AG04449 (cell line): Measurements from ENCODE around the gene HOXA1.

Source experiments
- CTCF ChIA-PET: fragments of 350-600 bp; formaldehyde crosslinking; extraction: SDS; loops from one replicate; lab custom pipeline; 2021; ENCODE audit warnings: antibody characterized with exemption; lab: Yijun Ruan, JAX
- POLR2A ChIA-PET: fragments of 400-600, 350-600 bp; formaldehyde crosslinking; extraction: SDS; loops from one replicate; lab custom pipeline; 2020; ENCODE audit warnings: antibody characterized with exemption, inconsistent platforms; lab: Yijun Ruan, JAX
- DNase-seq: peaks from one replicate; pipeline ENCODE4 v3.0.0-alpha.2; 2010; ENCODE audit warnings: low read depth, low spot score
- H3K4me3 ChIP-seq: 2 replicates; pipeline ENCODE4 v1.5.1; 2011; ENCODE audit warnings: low read depth, mild to moderate bottlenecking, control low read depth, low read length
- TF ChIP-seq, protein P1 (sequence below): IDR thresholded peaks from one replicate; pipeline ENCODE4 v1.5.1; 2011; ENCODE audit warnings: mild to moderate bottlenecking, moderate library complexity, low read length, control low read depth, inconsistent platforms; ENCODE audit not compliant: insufficient read depth; ENCODE audit errors: missing control alignments

HOXA1 gene

DNA sequence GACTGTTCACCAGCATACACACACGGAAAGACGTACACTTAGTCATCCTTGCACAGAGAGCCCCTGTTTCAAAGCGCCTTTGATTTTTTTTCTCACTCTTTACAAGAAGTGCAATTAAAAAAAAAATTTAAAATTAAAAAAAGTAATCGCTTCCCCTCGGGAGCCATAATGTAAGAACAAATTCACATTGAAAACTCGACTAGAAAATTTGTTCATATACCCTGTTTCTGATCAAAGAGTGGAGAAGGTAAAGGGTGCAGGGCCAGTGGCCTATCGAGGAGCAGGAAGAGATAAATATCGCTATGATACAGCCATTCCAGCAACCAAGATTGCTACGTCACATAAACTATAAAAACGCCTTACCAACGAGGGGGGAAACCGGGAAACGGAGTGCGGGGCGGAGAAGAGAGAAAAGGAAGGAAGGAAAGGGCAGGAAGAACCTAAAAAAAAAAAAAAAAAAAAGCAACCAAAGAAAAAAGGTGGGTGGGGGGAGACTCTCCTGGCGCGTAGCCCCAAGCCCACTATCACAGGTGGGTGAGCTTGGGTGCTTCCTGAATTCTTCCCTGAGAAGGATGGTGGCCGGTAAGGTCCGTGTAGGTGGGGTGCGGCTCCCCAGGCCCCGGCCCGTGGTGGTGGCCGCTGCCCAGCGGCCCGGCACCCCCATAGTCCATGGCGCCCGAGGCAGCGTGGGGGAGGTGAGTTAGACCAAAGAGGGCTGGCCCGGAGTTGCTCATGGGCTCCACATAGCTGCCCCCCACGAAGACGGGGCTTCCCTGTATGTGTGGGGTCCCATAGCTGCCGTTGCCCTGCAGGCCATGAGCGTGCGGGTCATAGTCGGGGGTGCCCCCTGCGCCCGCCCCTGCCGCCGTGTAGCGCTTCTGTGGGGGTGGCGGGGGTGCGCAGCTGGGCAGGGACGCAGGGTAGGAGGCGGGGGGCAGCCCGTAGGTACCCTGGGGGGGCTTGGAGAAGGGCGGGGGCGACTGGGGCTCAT, 11.9 kb upstream of the HOXA1 start:
- TF ChIP-seq, protein P1, sequence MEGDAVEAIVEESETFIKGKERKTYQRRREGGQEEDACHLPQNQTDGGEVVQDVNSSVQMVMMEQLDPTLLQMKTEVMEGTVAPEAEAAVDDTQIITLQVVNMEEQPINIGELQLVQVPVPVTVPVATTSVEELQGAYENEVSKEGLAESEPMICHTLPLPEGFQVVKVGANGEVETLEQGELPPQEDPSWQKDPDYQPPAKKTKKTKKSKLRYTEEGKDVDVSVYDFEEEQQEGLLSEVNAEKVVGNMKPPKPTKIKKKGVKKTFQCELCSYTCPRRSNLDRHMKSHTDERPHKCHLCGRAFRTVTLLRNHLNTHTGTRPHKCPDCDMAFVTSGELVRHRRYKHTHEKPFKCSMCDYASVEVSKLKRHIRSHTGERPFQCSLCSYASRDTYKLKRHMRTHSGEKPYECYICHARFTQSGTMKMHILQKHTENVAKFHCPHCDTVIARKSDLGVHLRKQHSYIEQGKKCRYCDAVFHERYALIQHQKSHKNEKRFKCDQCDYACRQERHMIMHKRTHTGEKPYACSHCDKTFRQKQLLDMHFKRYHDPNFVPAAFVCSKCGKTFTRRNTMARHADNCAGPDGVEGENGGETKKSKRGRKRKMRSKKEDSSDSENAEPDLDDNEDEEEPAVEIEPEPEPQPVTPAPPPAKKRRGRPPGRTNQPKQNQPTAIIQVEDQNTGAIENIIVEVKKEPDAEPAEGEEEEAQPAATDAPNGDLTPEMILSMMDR: no peak
- H3K4me3 ChIP-seq: no peak overlapping the region
- ChIA-PET POLR2A (no interaction called here), CTCF (no interaction called here)
- no peak for DNase-seq

DNA sequence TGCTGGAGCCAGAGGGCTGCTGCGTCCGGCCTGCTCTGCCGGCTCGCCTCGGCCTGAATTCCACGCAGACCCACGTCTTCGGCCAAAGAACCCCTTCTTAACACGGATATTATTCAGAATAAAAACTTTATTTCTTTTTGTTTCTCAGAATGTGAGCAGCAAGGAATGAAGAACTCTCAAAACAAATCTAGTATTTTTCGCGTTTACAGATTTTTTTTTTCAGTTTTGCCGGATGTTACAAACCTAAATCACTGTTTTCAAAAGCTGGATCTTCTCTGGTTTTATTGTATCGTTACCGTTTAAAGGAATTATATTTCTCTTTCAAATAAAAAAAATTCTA, 11.1 kb upstream of the HOXA1 start:
- POLR2A ChIA-PET: interaction anchor here (0.8 kb wide), 1 partner anchor 10 kb away, joined by 3 read pairs; no protein-coding TSS in a partner anchor
- CTCF ChIA-PET: no interaction called here
- no peak overlapping the region for H3K4me3 ChIP-seq
- DNase-seq: no peak
- TF ChIP-seq, protein P1: no peak

DNA sequence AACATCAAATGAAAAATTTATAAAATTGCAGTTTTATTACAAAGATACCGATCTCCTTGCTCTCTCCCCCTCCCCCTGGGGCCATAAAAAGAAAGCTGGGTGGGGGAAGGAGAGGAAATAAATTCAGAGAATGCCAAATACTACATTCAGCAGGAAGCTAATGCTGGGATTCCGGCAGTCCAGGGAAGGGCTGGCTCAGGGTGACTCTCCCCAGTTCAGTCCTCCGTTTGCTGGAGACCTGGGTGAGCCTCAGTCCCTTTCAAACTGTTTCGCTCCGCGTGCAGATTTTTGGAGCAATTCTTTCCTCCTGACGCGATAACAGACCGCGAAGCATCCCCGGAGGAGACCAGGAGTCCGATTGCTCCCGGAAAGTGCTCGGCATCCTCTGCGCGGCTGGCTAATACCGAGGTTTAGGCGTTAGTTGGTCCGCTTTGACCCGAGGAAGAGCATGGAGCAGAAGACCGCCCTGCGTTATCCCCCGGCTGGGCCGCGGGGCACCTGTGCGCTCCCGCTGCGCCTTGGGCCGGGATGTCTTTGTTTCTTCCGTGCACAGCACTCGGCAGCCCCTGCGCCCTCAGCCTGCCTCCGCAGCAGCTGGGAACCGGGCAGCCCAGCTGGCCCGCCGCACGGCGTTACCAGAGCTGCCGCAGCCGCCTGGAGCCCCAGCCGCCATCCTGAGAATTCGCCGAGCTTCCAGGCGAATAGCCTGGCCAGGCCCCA, 10.5 kb upstream of the HOXA1 start:
- ChIA-PET CTCF (interaction anchor here (1.0 to 1.6 kb wide), 3 partner anchors 12 to 57 kb away, joined by 3 to 5 read pairs (median 3); partner anchors contain the start of gene HOXA4), POLR2A (interaction anchor here (0.8 kb wide), 2 partner anchors 9 to 11 kb away, joined by 3 to 4 read pairs; partner anchors contain the start of gene HOXA1)
- no peak for DNase-seq
- TF ChIP-seq, protein P1: no peak
- H3K4me3 ChIP-seq: no peak overlapping the region

DNA sequence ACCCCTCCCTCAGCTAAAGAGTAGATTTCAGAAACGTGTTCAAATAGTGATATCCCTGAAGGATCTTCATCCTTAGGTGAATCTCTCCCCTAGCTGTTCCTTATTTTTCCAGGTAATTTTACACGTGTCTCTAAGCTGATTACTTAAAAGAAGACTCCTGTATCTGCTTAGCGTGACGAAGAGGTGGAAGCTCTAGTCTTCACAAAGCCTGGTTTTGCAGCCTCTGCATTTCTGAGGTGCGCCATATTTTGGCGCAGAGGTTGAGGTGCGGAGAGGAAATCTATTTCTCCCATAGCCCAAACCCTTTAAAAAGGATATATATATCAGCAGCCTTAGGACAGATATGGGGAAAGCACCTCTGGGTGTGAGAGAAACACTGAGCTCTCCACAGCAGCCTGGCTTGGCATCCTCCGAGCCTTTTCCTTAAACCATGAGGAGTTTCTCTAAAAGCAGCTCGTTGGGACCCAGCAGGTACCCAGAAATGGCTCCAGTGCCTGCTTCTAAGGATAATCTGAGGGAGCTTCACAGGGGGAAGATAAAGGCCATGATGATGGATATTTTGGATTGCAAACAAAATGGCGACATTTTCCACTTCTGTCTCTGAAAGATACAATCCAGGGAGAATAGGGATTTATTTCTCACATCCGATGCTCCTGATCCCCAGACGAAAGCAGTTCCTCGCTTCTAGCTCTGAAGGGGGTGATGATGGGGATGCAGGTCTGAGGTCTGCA, 9.7 kb upstream of the HOXA1 start:
- no peak overlapping the region for H3K4me3 ChIP-seq
- ChIA-PET POLR2A (interaction anchor here (0.8 kb wide), 1 partner anchor 10 kb away, joined by 4 read pairs; the partner anchor contains the start of gene HOXA1), CTCF (interaction anchor here (0.6 to 1.6 kb wide), 5 partner anchors 11 to 58 kb away, joined by 3 to 5 read pairs (median 3); partner anchors contain the start of gene HOXA4)
- TF ChIP-seq, protein P1: no peak
- DNase-seq: no peak

DNA sequence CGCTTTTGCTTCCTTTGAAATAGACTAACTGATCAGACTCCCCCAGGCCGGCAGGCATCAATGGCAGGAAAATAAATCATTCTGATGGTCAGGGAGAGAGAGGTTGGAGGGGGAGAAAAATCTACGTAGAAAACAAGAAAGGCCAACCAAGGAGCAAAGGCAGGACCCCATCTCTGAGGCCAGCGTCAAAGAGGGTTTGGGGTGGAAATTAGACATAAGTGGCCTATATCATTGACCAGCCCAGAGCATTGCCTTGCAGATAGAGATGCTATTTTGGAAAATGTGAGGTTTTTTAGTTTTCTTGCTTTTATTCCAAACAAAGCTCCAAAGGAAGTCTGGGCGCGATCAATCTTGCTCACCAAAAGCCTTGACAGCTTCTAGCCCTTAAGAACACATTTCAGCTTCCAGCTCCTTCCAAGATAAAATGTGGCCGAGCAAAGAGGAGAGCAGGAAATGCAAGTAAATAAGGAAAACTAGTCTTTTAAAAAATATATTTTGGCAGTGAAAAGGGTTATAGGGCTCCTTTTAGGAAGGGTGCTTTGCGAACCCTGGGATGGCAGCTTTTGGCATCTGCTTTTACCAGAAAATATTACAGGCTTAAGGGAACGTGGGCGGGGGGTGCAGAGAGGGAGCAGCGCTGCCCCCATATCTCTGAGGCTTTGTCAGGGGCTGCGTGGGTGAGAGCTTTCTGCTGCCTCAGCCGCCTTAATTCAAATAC, 8.7 kb upstream of the HOXA1 start:
- no peak for DNase-seq
- TF ChIP-seq, protein P1: no peak
- ChIA-PET POLR2A (no interaction called here), CTCF (interaction anchor here (0.6 to 1.6 kb wide), 3 partner anchors 10 to 31 kb away, joined by 3 to 5 read pairs (median 3); no protein-coding TSS in a partner anchor)
- no peak overlapping the region for H3K4me3 ChIP-seq
